IMR-90 (cell line): ENCODE results near the gene EVA1A. TPM values are rescaled to one million over a fixed set of nuclear protein-coding genes. Genes with fewer than 3 reads are reported as not detected.

ENCODE experiments used
- ATAC-seq: fragments of 200-7000 bp; cut with Tn5 transposase; 2 replicates; pipeline ENCODE4 v1.9.1; 2020; ENCODE audit warnings: low read depth, mild to moderate bottlenecking, moderate library complexity
- BruUV-seq: library from RNA; stranded (reverse); fragments of 400-500 nt; replicated peaks from 2 replicates; lab custom pipeline; 2021; lab: Mats Ljungman, UMichigan
- CTCF ChIA-PET: fragments of 300-600 bp; formaldehyde crosslinking; extraction: SDS; loops from one replicate; lab custom pipeline; 2021; ENCODE audit warnings: antibody characterized with exemption; lab: Yijun Ruan, JAX
- POLR2A ChIA-PET: fragments of 300-600 bp; sonication (Branson Sonifier 250); formaldehyde crosslinking; loops from one replicate; lab custom pipeline; 2022; ENCODE audit warnings: antibody characterized with exemption; ENCODE audit not compliant: unreplicated experiment; lab: Charles Lee
- DNase-seq: peaks from one replicate; pipeline ENCODE4 v3.0.0; 2013
- H2AFZ ChIP-seq: replicated peaks from 2 replicates; pipeline ENCODE3; 2013; ENCODE audit warnings: low read length, mild to moderate bottlenecking; ENCODE audit not compliant: poor library complexity
- H2AK5ac ChIP-seq: 2 replicates; pipeline ENCODE4 v1.6.1; 2013; ENCODE audit warnings: low read depth, low read length, inconsistent platforms
- H2AK9ac ChIP-seq: replicated peaks from 2 replicates; pipeline ENCODE3; 2013; ENCODE audit warnings: mild to moderate bottlenecking, low read depth, low read length, moderate library complexity; ENCODE audit not compliant: poor library complexity
- H2BK120ac ChIP-seq: 2 replicates; pipeline ENCODE4 v1.6.1; 2013; ENCODE audit warnings: low read depth, low read length, inconsistent platforms
- H2BK15ac ChIP-seq: 3 replicates; pipeline ENCODE4 v1.6.1; 2013; ENCODE audit warnings: low read depth, low read length, inconsistent platforms
- H2BK20ac ChIP-seq: 2 replicates; pipeline ENCODE4 v1.6.1; 2013; ENCODE audit warnings: low read depth, mild to moderate bottlenecking, inconsistent platforms, low read length, moderate library complexity
- H2BK5ac ChIP-seq: 2 replicates; pipeline ENCODE4 v1.6.1; 2013; ENCODE audit warnings: mild to moderate bottlenecking, low read depth, low read length, inconsistent platforms; ENCODE audit not compliant: poor library complexity, severe bottlenecking
- H3K14ac ChIP-seq: replicated peaks from 2 replicates; pipeline ENCODE4 v1.6.1; 2013; ENCODE audit warnings: low read depth, low read length, inconsistent platforms
- H3K18ac ChIP-seq: 2 replicates; pipeline ENCODE4 v1.6.1; 2013; ENCODE audit warnings: low read depth, low read length, control low read depth
- H3K23ac ChIP-seq: 2 replicates; pipeline ENCODE4 v1.6.1; 2013; ENCODE audit warnings: low read depth, low read length, inconsistent platforms
- H3K27ac ChIP-seq: 2 replicates; pipeline ENCODE4 v1.5.1; 2013; ENCODE audit warnings: mild to moderate bottlenecking, control low read depth, low read length; ENCODE audit not compliant: insufficient read depth
- H3K27me3 ChIP-seq: 2 replicates; pipeline ENCODE4 v1.6.1; 2013; ENCODE audit warnings: low read length; ENCODE audit not compliant: control insufficient read depth, insufficient read depth
- H3K36me3 ChIP-seq: 2 replicates; pipeline ENCODE4 v1.6.1; 2013; ENCODE audit warnings: low read length, mixed read lengths; ENCODE audit not compliant: control insufficient read depth, insufficient read depth
- H3K4ac ChIP-seq: 2 replicates; pipeline ENCODE4 v1.6.1; 2013; ENCODE audit warnings: low read depth, low read length, inconsistent platforms
- H3K4me1 ChIP-seq: 2 replicates; pipeline ENCODE4 v1.6.1; 2013; ENCODE audit warnings: low read length, mixed read lengths; ENCODE audit not compliant: control insufficient read depth, insufficient read depth
- H3K4me2 ChIP-seq: 2 replicates; pipeline ENCODE4 v1.6.1; 2013; ENCODE audit warnings: low read depth, mild to moderate bottlenecking, control low read depth, low read length, moderate library complexity
- H3K4me3 ChIP-seq: 2 replicates; pipeline ENCODE4 v1.5.1; 2013; ENCODE audit warnings: low read depth, mild to moderate bottlenecking, control low read depth, low read length, moderate library complexity; ENCODE audit not compliant: insufficient read depth
- H3K56ac ChIP-seq: 2 replicates; pipeline ENCODE4 v1.6.1; 2013; ENCODE audit warnings: low read length, inconsistent platforms; ENCODE audit not compliant: insufficient read depth; ENCODE audit errors: extremely low read depth
- H3K79me1 ChIP-seq, 2 experiments: 2 replicates each; pipeline ENCODE4 v1.6.1; 2013; ENCODE audit warnings: low read length in 2 of 2, inconsistent platforms in 1 of 2, low read depth in 1 of 2
- H3K9ac ChIP-seq: 2 replicates; pipeline ENCODE4 v1.6.1; 2013; ENCODE audit warnings: low read depth, low read length, control low read depth
- H3K9me1 ChIP-seq: 2 replicates; pipeline ENCODE4 v1.6.1; 2013; ENCODE audit warnings: low read length, inconsistent platforms; ENCODE audit not compliant: insufficient read depth
- H3K9me3 ChIP-seq: 2 replicates; pipeline ENCODE4 v1.6.1; 2013; ENCODE audit warnings: low read length; ENCODE audit not compliant: control insufficient read depth, insufficient read depth
- H4K20me1 ChIP-seq: 2 replicates; pipeline ENCODE4 v1.6.1; 2013; ENCODE audit warnings: low read length, inconsistent platforms; ENCODE audit not compliant: insufficient read depth
- H4K5ac ChIP-seq: 2 replicates; pipeline ENCODE4 v1.6.1; 2013; ENCODE audit warnings: mild to moderate bottlenecking, low read depth, low read length, control low read depth
- H4K8ac ChIP-seq, 2 experiments: 2 replicates each; pipeline ENCODE4 v1.6.1; 2013; ENCODE audit warnings: low read depth in 2 of 2, low read length in 2 of 2, control low read depth in 1 of 2, inconsistent platforms in 1 of 2
- H4K91ac ChIP-seq: 2 replicates; pipeline ENCODE4 v1.6.1; 2013; ENCODE audit warnings: low read depth, low read length, inconsistent platforms; ENCODE audit not compliant: insufficient read depth
- BHLHE40 ChIP-seq: fragments of 150-350 bp; IDR thresholded peaks from 2 replicates; pipeline ENCODE4 v1.6.1; 2016; ENCODE audit warnings: mild to moderate bottlenecking, low read depth, low read length
- CEBPB ChIP-seq: IDR thresholded peaks from 2 replicates; pipeline ENCODE4 v1.6.1; 2012; ENCODE audit warnings: low read depth, low read length, improper control_type of control experiment
- CHD1 ChIP-seq: IDR thresholded peaks from 2 replicates; pipeline ENCODE4 v1.6.1; 2012; ENCODE audit warnings: low read depth, low read length, improper control_type of control experiment
- FOS ChIP-seq: fragments of 150-350 bp; IDR thresholded peaks from 2 replicates; pipeline ENCODE4 v1.6.1; 2016; ENCODE audit warnings: low read depth, low read length
- MAFK ChIP-seq: IDR thresholded peaks from 2 replicates; pipeline ENCODE4 v1.6.1; 2012; ENCODE audit warnings: low read depth, low read length, improper control_type of control experiment
- MAZ ChIP-seq: IDR thresholded peaks from 2 replicates; pipeline ENCODE4 v1.6.1; 2012; ENCODE audit warnings: low read depth, mild to moderate bottlenecking, low read length, improper control_type of control experiment, moderate library complexity, borderline replicate concordance
- MXI1 ChIP-seq: IDR thresholded peaks from 2 replicates; pipeline ENCODE4 v1.6.1; 2012; ENCODE audit warnings: low read depth, mild to moderate bottlenecking, low read length, moderate library complexity, borderline replicate concordance
- NFE2L2 ChIP-seq: fragments of 150-350 bp; IDR thresholded peaks from 2 replicates; pipeline ENCODE4 v1.6.1; 2016; ENCODE audit warnings: low read depth, mild to moderate bottlenecking, low read length
- POLR2A ChIP-seq: IDR thresholded peaks from 2 replicates; pipeline ENCODE4 v1.6.1; 2012; ENCODE audit warnings: mild to moderate bottlenecking, low read depth, low read length
- RAD21 ChIP-seq: IDR thresholded peaks from 2 replicates; pipeline ENCODE4 v1.6.1; 2012; ENCODE audit warnings: low read length, improper control_type of control experiment
- RCOR1 ChIP-seq: IDR thresholded peaks from 2 replicates; pipeline ENCODE4 v1.6.1; 2012; ENCODE audit warnings: mild to moderate bottlenecking, low read length, improper control_type of control experiment; ENCODE audit not compliant: insufficient replicate concordance
- RFX5 ChIP-seq: IDR thresholded peaks from 2 replicates; pipeline ENCODE4 v1.8.0; 2012; ENCODE audit warnings: low read depth, mild to moderate bottlenecking, low read length, moderate library complexity
- SMC3 ChIP-seq: fragments of 150-350 bp; IDR thresholded peaks from 2 replicates; pipeline ENCODE4 v1.6.1; 2016; ENCODE audit warnings: low read depth, mild to moderate bottlenecking, antibody characterized with exemption, low read length, moderate library complexity
- WGBS, 2 experiments: methylation state at CpG; one replicate each; pipeline versions ENCODE4 v1.1.5 to v1.1.7; 2013; ENCODE audit warnings: missing lambda C conversion rate in 2 of 2; ENCODE audit not compliant: insufficient read length in 1 of 2; ENCODE audit errors: extremely low coverage in 2 of 2; 5-methylcytosine and 5-hydroxymethylcytosine counted together
- dilution Hi-C: fragments of 300-500 bp; cut with HindIII; formaldehyde crosslinking; loops from one replicate; pipeline ENCODE4 v1.14.3; 2018; ENCODE audit warnings: low sequenced_read_pairs; ENCODE audit not compliant: unreplicated experiment
- in situ Hi-C: fragments of 300-500 bp; cut with MboI; formaldehyde crosslinking; loops from 3 replicates; pipeline ENCODE4 v1.14.3; 2019; ENCODE audit warnings: low sequenced_read_pairs, inconsistent platforms, mixed read lengths
- intact Hi-C: fragments of 100-400 bp; cut with micrococcal nuclease; formaldehyde crosslinking; loops from 2 replicates; pipeline ENCODE4 v1.10.0; 2022
- polyA plus RNA-seq, 3 experiments: library from polyadenylated mRNA; depleted of rRNA; stranded (reverse); fragments of >200 nt; gene quantifications; 2 replicates each; pipeline ENCODE4 v1.2.3, GENCODE V29; 2012; ENCODE audit warnings: low replicate concordance in 1 of 3
- total RNA-seq: library from RNA; depleted of rRNA; stranded (reverse); fragments of >200 nt; gene quantifications from 2 replicates; pipeline ENCODE4 v1.2.3, GENCODE V29; 2012
- TF ChIP-seq, protein P1 (sequence below): fragments of 150-350 bp; IDR thresholded peaks from 2 replicates; pipeline ENCODE4 v1.6.1; 2016; ENCODE audit warnings: low read depth, mild to moderate bottlenecking, low read length, moderate library complexity, borderline replicate concordance
- TF ChIP-seq, protein P2 (sequence below): conservative IDR thresholded peaks from 2 replicates; pipeline ENCODE4 v1.5.1; 2012; ENCODE audit warnings: mild to moderate bottlenecking, low read depth, low read length, improper control_type of control experiment

Gene EVA1A
- total and polyA plus RNA-seq, 2 of the 4 experiments (the other 2 are of a cell fraction): 54.5 to 93.7 TPM

DNA sequence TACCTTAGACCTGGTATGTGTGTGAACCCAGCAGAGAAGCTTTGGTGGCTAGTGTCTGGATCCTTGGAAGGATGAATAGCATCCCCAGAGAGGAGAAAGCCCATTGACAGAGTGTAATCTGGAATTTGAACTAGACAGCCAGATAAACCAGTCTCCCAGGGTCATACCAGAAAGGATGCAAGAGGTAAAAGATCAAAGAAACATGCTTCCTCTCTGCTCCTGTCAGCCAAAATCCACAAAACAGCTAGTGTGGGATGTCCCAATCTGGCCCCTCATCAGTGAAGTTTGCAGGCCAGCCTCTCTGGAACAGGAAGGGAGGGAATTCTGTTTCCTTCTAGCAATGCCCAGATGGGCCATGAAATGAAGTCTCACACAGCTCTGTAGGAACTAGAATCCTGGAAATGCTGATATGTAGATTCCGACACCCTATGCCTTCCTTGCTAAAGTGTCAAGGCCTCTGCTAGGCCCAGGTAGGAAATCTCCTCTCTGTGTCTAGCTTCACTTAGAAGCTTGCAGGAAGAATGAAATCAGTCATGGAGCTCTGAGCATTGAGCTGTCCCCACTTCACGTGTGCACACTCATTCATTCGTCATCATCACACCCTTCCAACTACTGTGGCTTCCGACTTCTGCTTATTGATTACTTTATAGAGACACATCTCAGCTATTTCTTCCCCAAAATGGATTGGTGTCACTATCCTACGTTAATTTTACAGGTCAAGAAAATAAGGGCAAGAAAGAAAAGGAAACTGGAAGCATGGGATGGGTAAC lies 38.0 kb downstream of the EVA1A start:
- Histone ChIP-seq H2BK15ac (no peak overlapping the region), H2BK120ac (no peak overlapping the region), H3K27ac (no peak overlapping the region), H3K4me2 (no peak overlapping the region), H3K14ac (no peak overlapping the region), H2AK9ac (no peak overlapping the region), H3K27me3 (no peaks in the 10 kb centered on the region), H2BK5ac (no peak overlapping the region), H3K4me1 (peaks cover 8% of the 10 kb centered on the region), H4K8ac (no peak overlapping the region), H3K18ac (no peak overlapping the region), H3K23ac (no peak overlapping the region), H3K79me1 (peaks cover 55 to 79% of the 10 kb centered on the region in 2 experiments), H3K9me1 (peaks cover 29% of the 10 kb centered on the region), H3K9ac (no peak overlapping the region), H4K20me1 (peaks cover 50% of the 10 kb centered on the region), H3K4me3 (no peak overlapping the region), H3K9me3 (no peaks in the 10 kb centered on the region), H2BK20ac (no peak overlapping the region), H4K91ac (no peak overlapping the region), H3K4ac (no peak overlapping the region), H3K36me3 (peaks cover 7% of the 10 kb centered on the region), H4K5ac (no peak overlapping the region), H2AK5ac (no peak overlapping the region), H3K56ac (no peak overlapping the region), H2AFZ (no peak overlapping the region)
- intact Hi-C loops (no loop called here), in situ Hi-C loops (no loop called here), dilution Hi-C loops (no loop called here)
- POLR2A ChIA-PET: no interaction called here
- BruUV-seq: no TSS peak
- ATAC-seq: no peak
- no peak for DNase-seq
- CTCF ChIA-PET: interaction anchor here (1.3 kb wide), 1 partner anchor 86 kb away, joined by 3 read pairs; no protein-coding TSS in a partner anchor
- 88% methylated on average over 3 of the region's 5 CpGs; no CpG with 5 or more reads in 1 of the 2 experiments for WGBS, 2 experiments
- no peak for TF ChIP-seq NFE2L2
- no peak for TF ChIP-seq RFX5
- no peak for TF ChIP-seq CHD1
- TF ChIP-seq BHLHE40: no peak
- TF ChIP-seq MXI1: no peak
- TF ChIP-seq MAZ: no peak
- no peak for TF ChIP-seq SMC3
- TF ChIP-seq RCOR1: no peak
- no peak for TF ChIP-seq MAFK
- TF ChIP-seq FOS: no peak
- no peak for TF ChIP-seq CEBPB
- no peak for TF ChIP-seq POLR2A
- TF ChIP-seq, protein P1, sequence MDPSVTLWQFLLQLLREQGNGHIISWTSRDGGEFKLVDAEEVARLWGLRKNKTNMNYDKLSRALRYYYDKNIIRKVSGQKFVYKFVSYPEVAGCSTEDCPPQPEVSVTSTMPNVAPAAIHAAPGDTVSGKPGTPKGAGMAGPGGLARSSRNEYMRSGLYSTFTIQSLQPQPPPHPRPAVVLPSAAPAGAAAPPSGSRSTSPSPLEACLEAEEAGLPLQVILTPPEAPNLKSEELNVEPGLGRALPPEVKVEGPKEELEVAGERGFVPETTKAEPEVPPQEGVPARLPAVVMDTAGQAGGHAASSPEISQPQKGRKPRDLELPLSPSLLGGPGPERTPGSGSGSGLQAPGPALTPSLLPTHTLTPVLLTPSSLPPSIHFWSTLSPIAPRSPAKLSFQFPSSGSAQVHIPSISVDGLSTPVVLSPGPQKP: no peak
- TF ChIP-seq RAD21: no peak
- TF ChIP-seq, protein P2, sequence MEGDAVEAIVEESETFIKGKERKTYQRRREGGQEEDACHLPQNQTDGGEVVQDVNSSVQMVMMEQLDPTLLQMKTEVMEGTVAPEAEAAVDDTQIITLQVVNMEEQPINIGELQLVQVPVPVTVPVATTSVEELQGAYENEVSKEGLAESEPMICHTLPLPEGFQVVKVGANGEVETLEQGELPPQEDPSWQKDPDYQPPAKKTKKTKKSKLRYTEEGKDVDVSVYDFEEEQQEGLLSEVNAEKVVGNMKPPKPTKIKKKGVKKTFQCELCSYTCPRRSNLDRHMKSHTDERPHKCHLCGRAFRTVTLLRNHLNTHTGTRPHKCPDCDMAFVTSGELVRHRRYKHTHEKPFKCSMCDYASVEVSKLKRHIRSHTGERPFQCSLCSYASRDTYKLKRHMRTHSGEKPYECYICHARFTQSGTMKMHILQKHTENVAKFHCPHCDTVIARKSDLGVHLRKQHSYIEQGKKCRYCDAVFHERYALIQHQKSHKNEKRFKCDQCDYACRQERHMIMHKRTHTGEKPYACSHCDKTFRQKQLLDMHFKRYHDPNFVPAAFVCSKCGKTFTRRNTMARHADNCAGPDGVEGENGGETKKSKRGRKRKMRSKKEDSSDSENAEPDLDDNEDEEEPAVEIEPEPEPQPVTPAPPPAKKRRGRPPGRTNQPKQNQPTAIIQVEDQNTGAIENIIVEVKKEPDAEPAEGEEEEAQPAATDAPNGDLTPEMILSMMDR: no peak
